ENCODE data around the gene RNF145. TPM values are rescaled to one million over a fixed set of nuclear protein-coding genes. Genes with fewer than 3 reads are reported as not detected.

Gene RNF145
- total and polyA plus RNA-seq, 10 of the 15 experiments (the other 5 are each of a cell fraction or from before 2014, with no cell fraction given) = 9.7 to 58.1 (median 38.2) TPM

- no TSS peak for BruUV-seq (replicated peaks)
- H3K27me3 ChIP-seq (replicated peaks in 1 of 2; ENCODE audit: control insufficient read depth in 2 of 2, insufficient read depth in 2 of 2, low read length in 1 of 2) = no peaks in the 10 kb centered on the region
- H3K36me3 ChIP-seq (ENCODE audit: control insufficient read depth in 2 of 2, insufficient read depth in 2 of 2, low read length in 1 of 2) = peaks cover 4 to 18% of the 10 kb centered on the region in 2 experiments; a peak in 3 of 4 replicates
- H3K9ac ChIP-seq (ENCODE audit: control insufficient read depth, insufficient read depth, low read length) = no peak overlapping the region
- H3K9me3 ChIP-seq (replicated peaks; ENCODE audit: control insufficient read depth, insufficient read depth, low read length) = no peaks in the 10 kb centered on the region; the same call in 2 of the 3 replicates
- TF ChIP-seq EP300 (IDR thresholded peaks at IDR 0.05; ENCODE audit: borderline replicate concordance in 1 of 2, control insufficient read depth in 1 of 2, low read depth in 2 of 2, low read length in 2 of 2) (no peak), JUNB (IDR thresholded peaks at IDR 0.05) (no peak), BACH1 (IDR thresholded peaks at IDR 0.05; ENCODE audit: borderline replicate concordance) (no peak), PRDM15 (CRISPR knock-in tag; IDR thresholded peaks at IDR 0.05) (no peak), STAT1 (conservative IDR thresholded peaks at IDR 0.05) (no peak), RB1 (IDR thresholded peaks at IDR 0.05; ENCODE audit: borderline replicate concordance) (no peak), FOXM1 (IDR thresholded peaks at IDR 0.05; ENCODE audit: low read depth, low read length) (no peak), SP1 (IDR thresholded peaks at IDR 0.05; ENCODE audit: low read depth, low read length) (no peak)
- no peak overlapping the region for H3K4me2 ChIP-seq (ENCODE audit: control insufficient read depth, insufficient read depth)
- H2AFZ ChIP-seq (ENCODE audit: control insufficient read depth, low read depth, low read length) = no peak overlapping the region
- SMC1A ChIA-PET (ENCODE audit: uncharacterized antibody, unreplicated experiment) = interaction anchor here (1.2 to 2.4 kb wide), 8 partner anchors 10 to 30 kb away, joined by 3 to 8 read pairs (median 6); no protein-coding TSS in a partner anchor
- H3K4me1 ChIP-seq (ENCODE audit: control insufficient read depth, insufficient read depth, low read length) = no peaks in the 10 kb centered on the region
- H4K20me1 ChIP-seq (ENCODE audit: control insufficient read depth, insufficient read depth) = no peaks in the 10 kb centered on the region
- DNase-seq (ENCODE audit: low read depth, low spot score) (no peak), FAIRE-seq (no peak), ATAC-seq (no peak)
- H3K27ac ChIP-seq (ENCODE audit: control insufficient read depth, insufficient read depth) = no peak overlapping the region
- 99% methylated on average over 4 of the region's 4 CpGs for WGBS (ENCODE audit: insufficient coverage, insufficient replicate concordance, low lambda C conversion rate, missing lambda C conversion rate)
- in situ Hi-C loops (cut with MboI) (no loop called here), intact Hi-C loops (cut with micrococcal nuclease; ENCODE audit: unreplicated experiment) (no loop called here)
- CTCF ChIA-PET = interaction anchor here (0.7 to 2.3 kb wide), 4 partner anchors 11 to 836 kb away, joined by 3 to 7 read pairs (median 3); no protein-coding TSS in a partner anchor
- H3K4me3 ChIP-seq = no peak overlapping the region
- RAD21 ChIA-PET (ENCODE audit: unreplicated experiment) = interaction anchor here (0.6 to 1.4 kb wide), 3 partner anchors 12 to 19 kb away, joined by 3 to 5 read pairs (median 3); no protein-coding TSS in a partner anchor
- H3K79me2 ChIP-seq (ENCODE audit: control insufficient read depth, insufficient read depth, low read length) = peaks cover 58% of the 10 kb centered on the region
- POLR2A ChIA-PET = interaction anchor here (0.9 to 3.9 kb wide), 3 partner anchors 11 to 800 kb away, joined by 3 to 24 read pairs (median 4); no protein-coding TSS in a partner anchor
Measured at GRCh38 chr5:159186319-159186718, 23.0 kb downstream of the RNF145 start.
